Inflammatory macrophage (primary cell): ENCODE measurements around the gene NTF3.

Experiments used
- DNase-seq, 2 donors: peaks; one replicate each; pipeline ENCODE4 v3.0.0-alpha.2; 2020 to 2022

NTF3 gene

DNA sequence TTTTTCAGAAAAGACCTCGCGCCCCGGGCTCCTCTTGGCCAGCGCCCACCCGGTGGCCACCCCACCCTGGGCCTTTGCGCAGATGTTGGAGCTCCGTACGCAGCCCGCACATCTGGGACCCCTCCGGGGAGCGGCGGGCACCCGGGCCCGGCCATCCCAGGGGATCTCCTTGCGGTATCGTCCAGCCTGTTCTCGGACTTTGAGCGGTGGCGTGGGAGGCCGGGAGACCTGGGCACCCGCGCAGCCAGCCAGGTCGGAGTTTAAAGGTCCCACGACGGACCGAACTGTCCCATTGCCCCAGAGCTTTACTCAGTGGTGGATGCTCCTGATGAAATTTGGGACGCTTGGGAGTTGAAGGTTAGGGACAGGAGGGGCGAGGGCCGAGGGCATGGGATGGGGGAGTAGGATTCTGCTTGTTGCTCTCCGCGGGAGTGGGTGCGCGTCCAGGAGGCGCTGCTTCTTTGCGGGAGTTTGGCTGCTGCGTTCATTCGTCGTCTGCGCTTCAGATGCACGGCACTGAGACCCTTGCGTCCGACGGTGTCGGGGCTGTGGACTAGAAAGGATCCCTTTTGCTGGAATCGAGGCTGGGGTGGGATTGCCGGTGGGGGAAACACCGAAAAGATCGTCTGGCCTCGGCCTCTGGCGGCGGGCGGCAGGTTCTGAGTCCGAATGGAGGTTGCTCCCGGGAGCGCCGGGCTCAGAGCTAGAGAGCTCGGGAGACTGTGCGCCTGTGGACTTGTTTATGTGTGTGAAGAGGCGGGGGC is 1.4 kb downstream of the NTF3 start:
- DNase-seq, result no peak

DNA sequence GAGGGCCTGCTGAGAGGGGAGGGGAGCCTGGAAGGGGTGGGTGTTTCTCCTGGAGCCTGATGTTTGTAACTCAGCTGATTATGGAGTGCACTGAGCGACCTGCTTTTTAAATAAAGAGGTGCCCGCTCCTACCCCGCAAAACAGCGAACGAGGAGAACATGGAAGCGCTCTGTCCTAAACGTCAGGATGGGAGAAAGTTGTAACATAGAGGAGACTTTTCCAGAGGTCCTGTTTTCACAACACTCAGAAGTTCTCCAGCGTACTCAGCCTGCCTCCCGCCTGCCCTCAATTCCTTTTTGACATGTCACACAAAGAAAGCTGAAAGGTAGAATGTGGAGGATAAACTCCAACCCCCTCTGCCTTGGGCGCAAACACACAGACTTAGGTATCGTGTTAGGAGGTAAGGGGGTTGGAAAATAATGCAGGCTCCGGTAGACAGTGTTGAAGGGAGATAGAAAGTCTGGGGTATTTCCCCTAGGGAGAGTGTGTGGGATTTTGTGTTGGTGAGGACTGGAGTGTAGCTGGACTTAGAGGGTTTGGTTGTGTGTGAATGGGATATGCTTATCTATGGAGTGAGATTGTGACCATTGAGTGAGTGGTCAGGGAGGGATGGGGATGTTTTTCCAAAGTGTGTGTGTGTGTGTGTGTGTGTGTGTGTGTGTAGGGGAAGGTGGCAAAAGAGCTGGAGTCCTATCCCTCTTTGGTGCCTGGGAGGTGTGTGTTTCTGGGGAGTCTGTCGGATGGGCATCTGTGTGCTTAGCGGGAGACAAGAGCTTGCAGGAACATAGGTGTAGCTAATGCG is 2.1 kb downstream of the NTF3 start:
- no peak for DNase-seq

GRCh38 chr12:5434647-5435560 is 3.0 kb downstream of the NTF3 start:
- no peak for DNase-seq

DNA sequence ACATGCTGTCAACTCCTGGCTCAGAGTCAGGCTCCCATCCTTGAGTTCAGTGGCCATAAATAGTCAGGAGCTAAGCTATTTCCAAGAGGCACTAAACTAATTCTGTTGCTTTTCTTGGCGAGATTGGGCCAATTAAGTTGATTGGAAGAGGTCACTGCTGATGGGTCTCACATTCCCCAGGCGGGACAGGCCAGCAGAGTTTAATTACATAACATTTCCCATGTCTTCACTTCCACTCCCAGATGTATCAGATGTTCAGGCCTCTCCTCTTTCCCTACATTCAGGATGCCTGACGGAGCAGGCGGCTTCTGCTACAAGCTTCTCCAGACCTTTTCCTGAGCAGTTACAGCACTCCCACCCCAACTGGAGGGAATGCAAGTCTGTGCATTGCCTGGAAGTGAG is 5.3 kb downstream of the NTF3 start:
- DNase-seq, result no peak

- no peak for DNase-seq
Measured at GRCh38 chr12:5437589-5437988, 5.7 kb downstream of the NTF3 start.

- DNase-seq, result no peak
Measured at GRCh38 chr12:5438671-5439200, 6.8 kb downstream of the NTF3 start.

DNA sequence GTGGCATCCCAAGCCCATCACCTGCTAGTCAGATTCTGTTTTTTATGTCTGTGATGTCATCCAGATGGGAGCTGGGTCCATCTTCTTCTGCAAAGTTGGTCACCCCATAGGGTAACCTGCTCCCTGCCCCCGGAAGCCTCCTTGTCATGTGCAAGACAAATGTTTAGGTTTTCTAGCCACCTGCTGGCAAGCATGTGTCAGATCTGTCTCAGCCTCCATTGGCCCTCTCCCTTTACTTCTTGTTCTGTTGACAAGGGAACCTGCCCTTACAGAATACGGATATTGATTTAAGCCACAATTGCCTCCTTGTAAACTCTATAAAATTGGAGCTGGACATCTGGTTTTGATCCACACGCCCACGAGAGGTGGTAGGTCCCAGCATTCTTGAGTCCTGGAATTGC is 7.5 kb downstream of the NTF3 start:
- no peak for DNase-seq

- DNase-seq, result no peak
Measured at GRCh38 chr12:5439788-5440300, 7.9 kb downstream of the NTF3 start.

DNA sequence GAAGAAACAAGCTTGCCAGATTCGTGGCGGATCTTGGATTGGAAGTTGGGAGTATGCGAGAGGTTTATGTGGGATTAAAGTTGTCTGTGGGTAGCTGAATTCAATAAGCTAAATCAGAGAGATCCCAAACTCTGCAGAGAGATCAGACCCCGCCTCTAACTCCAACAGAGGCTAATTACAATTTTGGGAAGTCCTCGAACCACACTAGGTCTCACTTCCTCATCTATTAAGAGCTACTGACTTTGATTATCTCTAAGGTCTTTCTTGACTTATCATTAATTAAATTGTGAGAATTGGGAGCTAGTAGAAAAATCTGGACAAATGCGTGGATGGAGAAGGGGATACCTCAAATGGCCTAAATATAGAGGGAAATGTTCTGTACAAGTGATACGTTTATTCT is 9.1 kb downstream of the NTF3 start:
- peak in 1 of 2 donors; percentile 30 for DNase-seq

DNA sequence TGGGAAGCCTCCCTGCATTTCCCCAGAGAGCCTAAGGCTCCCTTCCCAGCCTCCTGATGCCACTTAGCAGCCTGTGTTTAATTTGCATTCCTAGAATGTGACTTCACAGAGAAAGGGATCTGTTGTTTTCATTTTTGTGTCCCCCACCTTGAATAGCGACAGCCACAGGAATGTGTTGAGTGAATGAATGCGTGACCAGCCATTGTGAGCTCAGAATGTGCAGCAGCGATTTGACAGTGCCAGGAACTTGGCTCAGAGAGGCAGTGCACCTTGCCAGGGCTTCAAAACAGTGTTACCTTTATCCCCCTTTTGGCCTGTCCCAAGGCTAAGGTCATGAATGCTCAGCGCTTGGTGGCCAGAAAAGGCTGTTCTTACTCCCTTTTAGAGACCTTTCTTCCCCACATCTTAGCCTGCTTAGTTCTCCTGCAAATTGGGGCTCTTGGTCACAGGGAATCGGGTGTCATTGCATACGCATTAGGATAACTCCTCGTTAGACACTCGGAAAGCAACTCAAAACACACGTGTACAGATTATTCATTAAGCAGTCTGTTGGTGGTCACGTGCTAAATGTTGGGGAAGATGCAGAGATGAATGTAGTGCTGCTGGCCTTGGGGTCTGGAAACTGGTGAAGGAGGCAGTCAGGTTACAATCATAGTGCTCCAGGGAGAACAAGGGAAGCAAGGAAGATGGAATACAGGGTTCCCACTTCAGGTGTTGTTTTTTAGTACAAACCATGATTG is 9.8 kb downstream of the NTF3 start:
- no peak for DNase-seq

- peak; percentile 12 to 51 for DNase-seq
Measured at GRCh38 chr12:5442251-5443006, 10.5 kb downstream of the NTF3 start.

DNA sequence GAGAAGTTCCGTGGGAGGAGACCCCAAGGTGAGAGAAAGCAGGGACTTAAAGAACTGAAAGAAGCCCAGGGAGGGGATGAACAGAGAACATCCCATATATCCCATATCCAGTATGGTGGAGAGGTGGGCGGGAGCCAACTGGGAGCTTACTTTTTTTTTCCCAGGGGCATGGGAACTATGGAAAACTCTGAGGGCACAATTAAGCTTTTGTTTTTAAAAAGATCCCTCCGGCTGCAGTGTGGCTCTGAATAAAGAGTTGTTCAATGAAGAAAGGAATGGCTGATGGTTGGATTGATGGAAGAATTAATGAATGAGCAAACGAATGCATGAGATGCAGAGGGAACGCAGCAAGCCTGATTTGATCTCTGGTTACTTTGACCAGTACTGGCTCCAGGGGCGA is 12.6 kb downstream of the NTF3 start:
- DNase-seq, result no peak

DNA sequence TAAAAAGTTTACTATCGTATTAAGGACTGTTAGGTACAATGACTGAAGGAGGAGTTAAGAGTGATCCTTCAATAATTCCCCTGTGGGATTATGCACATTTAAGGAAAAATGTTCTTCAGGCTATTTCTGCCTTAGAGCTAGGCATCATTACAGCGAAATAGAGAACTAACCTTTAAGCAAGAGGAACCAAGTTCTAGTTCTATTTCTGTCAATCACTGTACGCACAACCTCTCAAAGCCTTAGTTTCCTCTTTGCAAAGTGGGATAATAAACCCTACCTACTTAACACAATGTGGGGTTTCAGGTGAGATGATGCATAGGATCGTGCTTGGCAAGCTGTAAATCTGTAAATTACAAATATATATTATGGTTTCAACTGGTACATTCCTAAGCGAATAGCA is 15.4 kb downstream of the NTF3 start:
- DNase-seq, result peak; percentile 10 to 30

DNA sequence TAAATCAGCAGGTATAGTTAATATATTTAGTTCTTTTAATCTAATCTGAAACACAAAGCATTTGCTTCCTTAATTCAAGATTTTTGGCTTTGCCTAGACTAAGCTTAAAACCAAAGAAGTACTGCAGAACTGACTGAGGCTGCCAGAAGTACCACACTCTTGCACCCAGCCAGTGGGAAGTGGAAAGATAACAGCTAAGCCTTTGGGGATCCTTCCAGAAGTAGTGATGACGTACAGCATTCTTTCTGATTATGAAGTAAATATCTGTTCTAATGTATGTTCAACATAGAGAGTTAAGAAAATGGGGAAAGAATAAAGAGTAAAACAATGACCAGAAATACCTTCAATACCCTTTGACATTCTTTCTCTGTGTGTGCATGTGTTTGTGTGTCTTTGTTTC is 19.3 kb downstream of the NTF3 start:
- DNase-seq, result no peak

- DNase-seq, result no peak
Measured at GRCh38 chr12:5452569-5452968, 20.7 kb downstream of the NTF3 start.

DNA sequence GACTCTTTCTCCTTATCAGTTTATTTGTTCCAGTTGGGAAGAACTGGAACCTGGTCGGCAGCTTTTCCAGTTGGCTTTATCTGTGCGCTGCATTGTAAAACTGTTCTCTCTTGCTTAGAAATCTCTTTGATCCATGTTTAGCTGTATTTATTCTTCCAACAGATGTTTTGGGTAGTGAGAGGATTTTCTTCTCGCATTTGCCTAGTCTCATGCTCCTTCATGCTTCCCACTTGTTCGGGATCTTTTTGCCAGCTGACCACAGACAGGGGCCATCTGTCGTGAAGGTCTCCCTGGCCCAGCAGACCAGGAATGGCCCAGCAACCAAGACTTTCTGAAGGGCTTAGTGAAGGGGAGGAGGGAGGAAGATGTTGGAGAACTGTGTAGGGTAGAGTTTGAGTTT is 21.6 kb downstream of the NTF3 start:
- DNase-seq, result no peak

DNA sequence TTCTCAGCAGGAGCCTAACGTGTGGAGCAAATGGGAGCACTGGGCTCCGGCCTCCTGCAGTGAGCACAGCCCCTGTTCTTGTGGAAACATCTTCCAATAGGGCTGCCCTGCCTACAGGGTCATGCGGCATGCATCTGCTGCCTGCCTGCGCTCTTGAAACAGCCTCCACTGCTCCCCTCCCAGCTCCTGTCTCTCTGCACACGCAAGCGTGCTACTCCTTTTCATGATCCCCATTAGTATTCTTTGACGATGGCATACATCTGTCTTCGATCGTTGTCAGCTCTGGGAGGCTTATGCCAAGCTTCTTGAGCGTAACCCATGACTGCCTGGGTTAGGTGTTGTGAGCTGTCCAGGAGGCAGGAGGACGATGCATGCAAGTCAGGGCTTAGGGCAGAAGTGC is 23.1 kb downstream of the NTF3 start:
- DNase-seq, result no peak

DNA sequence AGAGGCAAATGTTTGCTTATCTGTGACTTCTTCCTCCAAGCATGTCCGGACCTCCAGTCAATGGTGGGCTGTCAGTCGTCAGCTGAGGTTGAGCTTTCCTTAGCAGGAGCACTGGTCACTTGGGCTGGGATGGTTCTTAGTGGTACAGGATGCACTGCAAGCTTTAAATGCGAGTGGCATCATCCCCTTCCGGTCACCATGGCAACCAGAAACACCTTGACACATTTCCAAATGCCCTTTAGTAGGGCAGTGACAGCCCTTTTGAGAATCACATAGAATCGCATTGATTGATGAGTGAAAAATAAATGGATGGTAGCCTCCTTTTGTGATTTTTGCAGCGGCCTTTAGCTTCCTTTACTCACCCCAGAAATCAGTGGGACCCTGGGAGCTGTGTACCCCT is 24.1 kb downstream of the NTF3 start:
- DNase-seq, result no peak

DNA sequence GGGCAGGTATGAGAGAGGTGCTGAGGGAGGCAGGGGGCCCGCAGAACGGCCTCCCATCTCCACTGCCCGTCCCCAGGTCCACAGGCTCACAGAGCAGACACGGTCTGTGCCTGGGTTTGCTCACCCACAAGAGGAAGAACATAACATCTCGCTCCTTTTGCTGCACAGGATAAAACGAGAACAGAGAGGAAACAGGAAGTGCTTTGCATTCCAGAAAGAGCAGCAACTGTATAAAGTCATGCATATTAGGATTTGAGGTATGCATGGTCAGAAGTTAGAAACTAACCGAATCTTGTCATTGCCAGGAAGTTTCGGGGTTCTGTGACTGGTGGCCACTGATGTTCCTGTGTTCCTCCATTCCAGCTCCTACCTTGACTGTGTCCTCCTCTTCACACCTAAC is 25.0 kb downstream of the NTF3 start:
- peak; percentile 27 to 44 for DNase-seq

- no peak for DNase-seq
Measured at GRCh38 chr12:5458229-5459050, 26.5 kb downstream of the NTF3 start.
